IPS-11a (cell line): ENCODE measurements around the gene SCAF8.
"Not testable (repeated sequence)": the region's sequence is repeated elsewhere in the genome, so short reads cannot be mapped to it uniquely, and the experiment has no call there.

ENCODE experiments used
- H3K4me3 ChIP-seq: one replicate; pipeline ENCODE4 v1.5.1; 2013; ENCODE audit warnings: low read depth, low read length, control low read depth

The SCAF8 gene

DNA sequence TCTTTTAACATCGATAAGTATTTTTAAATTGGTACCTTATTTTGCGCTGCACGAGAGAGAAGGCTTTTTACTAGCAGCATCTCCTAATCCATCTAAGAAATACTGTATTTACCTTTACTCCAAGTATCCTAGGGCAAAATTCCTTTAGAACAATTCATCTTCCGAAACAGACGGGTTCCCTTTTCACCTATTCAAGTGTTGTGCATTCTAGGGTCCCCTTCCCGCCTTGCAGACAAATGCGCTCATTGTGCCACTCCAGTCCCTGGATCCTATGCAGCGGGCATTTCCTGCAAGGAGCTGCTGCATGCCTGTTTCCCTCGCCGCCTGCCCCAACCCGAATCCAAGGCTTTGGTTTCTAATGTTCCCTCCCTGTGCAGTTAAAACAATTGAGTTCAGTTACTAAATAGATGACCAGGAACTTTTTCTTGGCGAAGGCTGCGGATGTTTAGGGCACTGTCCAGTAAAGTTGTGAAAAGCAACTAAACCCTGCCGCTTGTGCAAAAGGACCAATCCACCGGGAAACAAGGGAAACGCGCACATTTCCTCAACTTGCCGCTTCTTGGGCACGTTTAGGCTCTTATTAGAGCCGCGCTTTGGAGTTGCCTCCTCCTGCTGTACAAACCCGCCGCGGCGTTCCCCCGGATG is 556 bp upstream of the SCAF8 start:
- peak overlapping the region; percentile 84 for H3K4me3 ChIP-seq

DNA sequence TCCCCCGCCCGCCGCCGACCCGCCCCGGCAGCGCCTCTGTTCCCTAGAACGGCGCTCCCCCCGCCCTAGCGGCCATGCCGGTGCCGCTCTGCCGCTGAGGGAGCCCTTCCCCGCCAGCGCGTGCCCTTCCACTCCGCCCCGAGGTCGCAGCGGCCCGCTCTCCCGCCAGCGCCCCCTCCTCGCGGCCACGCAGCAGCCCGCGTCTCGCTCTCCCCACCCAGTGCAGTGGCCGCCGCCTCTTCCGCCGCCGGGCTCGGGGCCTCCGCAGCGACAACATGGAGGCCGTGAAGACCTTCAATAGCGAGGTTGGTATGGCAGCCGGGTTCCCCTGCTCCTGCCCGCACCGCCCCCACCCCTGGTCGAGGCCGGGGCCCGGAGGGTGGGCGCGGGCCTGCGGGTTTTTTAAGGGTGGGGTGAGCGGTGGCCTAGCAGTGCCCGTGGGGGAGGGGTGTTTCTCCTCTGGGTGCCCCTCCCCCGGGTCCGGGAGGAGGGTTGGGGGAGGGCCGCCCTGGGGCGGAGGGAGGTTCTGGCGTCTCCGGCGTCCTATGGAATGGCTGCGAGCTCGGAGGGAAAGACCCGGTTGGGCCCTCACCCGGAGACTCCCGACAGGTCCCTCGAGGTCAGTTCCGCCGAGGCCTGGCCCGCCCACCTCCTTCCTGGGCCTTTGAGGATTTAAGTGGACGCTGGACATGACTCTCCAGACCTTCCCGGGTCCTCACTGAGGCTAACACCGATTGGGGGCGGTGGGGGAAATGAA is 588 bp downstream of the SCAF8 start:
- H3K4me3 ChIP-seq, result peak overlapping the region; percentile 84

DNA sequence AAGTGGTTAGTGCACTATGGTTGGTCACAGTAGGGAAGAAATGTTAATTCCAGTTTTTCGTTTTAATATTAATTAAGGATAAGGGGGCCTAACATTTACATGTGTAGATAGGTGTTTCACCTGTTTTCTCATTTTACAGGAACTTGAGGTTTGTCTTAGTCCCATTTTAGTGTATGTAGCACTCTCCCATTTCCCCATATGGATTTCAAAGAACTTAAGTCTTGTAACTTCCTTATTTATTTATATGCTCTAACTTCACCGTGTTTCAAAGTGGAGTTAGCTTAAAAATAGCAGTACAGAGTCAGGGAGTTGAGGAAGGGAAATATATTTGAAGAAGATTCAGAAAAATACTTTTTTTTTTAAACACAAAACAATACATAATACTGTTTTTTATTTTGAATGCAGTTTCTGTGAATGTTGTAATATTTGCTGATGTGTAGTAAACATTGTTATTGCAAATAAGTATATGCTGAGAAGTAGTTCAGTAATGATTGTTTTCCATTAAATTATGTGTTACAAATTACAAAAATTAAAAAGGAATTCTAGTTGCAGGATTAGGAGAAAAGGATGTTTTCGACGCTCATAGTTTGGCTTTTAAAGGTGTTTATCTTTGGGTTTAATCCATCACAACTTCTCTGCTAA is 3.5 kb downstream of the SCAF8 start:
- no peak overlapping the region for H3K4me3 ChIP-seq

DNA sequence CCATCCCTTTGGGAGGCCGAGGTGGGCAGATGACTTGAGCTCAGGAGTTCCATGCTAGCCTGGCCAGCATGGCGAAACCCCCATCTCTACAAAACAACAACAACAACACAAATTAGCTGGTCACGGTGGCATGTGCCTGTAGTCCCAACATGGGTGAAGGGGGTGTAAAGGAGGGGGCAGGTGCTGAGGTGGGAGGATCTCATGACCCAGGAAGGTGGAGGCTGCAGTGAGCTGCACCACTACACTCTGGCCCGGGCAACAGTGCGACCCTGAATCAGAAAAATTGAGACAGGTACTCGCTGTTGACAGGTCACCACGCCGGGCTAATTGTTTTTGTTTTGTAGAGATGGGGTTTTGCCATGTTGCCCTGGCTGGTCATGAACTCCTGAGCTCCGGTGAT is 4.2 kb downstream of the SCAF8 start:
- no peak overlapping the region for H3K4me3 ChIP-seq

DNA sequence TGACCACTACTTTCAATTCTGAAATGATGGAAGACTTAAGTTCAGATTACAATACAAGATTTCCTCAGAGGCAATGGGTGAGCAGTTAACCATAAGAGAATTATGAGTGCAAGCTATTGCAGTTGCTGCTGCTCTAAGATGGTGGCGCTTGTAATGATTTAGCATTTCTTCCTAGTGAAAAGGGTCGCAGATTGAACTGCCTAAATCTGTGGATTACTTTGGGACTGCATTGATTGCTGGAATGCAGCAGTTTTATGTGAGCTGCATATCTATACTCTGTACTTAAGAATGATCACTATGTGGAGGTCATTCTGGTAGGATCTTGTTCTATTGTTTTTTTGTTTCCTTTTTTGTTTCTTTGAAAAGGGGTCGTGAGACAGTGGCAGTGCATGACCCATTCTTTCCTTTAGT is 5.3 kb downstream of the SCAF8 start:
- H3K4me3 ChIP-seq, result no peak overlapping the region

DNA sequence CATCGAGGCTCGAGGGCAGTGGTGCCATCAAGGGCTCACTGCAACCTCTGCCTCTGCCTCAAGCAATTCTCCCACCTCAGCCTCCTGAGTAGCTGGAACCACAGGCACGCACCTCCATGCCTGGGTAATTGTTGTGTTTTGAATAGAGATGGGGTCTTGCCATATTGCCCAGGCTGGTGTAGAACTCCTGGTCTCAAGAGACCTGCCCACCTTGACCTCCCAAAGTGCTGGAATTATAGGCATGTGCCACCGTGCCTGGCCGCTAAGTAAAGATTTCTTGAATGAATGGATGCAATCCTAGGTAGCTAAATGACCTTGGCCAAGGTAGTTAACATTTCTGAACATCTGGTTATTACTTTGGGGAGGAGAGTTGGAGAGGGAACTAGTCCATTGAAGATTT is 7.4 kb downstream of the SCAF8 start:
- H3K4me3 ChIP-seq, result no peak overlapping the region

DNA sequence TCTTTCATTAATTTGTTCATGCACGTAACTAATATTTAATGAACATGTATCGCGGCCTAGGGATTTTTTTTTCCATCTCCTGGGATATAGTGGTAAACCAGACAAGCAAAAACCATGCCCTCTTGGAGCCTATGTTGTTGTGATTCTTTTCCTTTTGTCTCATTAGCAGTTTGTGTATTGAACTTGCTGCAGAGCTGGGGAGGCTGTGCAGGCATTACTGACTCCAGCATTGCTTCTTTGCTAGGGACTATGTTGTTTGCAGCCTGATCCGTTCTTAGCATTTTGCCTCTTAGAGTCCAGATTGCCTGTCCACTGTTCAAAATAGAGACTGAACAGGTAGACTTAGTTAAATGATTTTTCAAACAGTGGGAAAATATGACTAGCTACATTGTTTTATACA is 9.7 kb downstream of the SCAF8 start:
- no peak overlapping the region for H3K4me3 ChIP-seq

DNA sequence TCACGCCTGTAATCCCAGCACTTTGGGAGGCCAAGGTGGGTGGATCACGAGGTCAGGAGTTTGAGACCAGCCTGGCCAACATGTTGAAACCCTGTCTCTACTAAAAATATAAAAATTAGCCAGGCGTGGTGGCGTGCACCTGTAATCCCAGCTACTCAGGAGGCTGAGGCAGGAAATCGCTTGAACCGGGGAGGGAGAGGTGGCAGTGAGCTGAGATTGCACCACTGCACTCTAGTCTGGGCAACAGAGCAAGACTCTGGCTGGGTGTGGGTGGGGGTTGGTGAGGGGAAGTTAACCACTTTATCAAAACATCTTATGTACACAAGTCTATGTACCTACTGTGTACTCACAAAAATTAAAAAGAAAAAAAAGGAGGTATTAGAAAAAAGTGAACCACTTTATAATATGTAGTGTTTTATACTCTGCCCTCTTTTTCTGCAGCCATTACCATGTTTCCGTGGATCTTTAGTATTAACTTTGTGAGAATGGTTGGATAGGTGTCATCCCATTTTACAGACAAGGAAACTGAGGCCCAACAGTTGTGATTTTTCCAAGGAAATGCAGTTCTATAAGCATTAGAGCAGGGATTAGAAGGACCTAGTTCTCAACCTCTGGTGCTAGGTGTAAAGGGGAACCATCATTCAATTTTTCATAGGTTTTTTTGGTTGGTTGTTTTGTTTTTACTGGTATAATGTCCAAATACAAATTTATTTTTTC is 11.0 kb downstream of the SCAF8 start:
- H3K4me3 ChIP-seq, result not testable (repeated sequence)

DNA sequence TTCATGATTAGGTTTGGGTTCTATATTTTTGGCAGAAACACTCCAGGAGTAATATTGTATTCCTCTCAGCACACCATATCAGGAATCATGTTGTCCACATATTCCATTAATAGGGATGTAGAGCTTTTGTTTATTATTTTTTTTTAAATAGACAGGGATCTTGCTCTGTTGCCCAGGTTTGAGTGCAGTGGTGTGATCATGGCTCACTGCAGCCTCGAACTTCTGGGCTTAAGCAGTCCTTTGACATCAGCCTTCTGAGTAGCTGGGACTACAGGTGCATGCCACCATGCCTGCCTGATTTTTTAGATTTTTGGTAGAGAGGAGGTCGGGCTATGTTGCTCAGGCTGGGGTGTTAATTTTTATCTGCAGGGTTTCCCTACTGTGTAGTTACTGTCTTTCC is 12.0 kb downstream of the SCAF8 start:
- no peak overlapping the region for H3K4me3 ChIP-seq

DNA sequence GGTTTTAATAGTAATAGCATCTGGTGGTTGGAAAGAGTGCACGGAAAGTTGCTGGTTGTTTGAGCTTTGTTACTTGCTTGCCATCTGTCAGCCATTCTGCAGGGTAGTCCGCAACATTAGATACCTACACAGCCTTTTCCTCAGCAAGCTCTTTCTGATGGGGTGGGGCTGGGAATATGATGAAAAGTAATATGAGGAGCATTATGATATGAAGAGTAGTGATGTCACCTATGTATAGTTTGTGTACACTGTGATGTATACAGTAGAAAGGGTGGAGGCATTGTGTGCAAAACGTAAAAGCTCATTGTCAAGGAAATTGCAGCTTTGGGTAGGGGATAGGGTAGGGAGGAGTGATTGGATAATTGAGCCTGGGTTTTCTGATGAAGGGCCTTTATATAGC is 16.1 kb downstream of the SCAF8 start:
- no peak overlapping the region for H3K4me3 ChIP-seq

DNA sequence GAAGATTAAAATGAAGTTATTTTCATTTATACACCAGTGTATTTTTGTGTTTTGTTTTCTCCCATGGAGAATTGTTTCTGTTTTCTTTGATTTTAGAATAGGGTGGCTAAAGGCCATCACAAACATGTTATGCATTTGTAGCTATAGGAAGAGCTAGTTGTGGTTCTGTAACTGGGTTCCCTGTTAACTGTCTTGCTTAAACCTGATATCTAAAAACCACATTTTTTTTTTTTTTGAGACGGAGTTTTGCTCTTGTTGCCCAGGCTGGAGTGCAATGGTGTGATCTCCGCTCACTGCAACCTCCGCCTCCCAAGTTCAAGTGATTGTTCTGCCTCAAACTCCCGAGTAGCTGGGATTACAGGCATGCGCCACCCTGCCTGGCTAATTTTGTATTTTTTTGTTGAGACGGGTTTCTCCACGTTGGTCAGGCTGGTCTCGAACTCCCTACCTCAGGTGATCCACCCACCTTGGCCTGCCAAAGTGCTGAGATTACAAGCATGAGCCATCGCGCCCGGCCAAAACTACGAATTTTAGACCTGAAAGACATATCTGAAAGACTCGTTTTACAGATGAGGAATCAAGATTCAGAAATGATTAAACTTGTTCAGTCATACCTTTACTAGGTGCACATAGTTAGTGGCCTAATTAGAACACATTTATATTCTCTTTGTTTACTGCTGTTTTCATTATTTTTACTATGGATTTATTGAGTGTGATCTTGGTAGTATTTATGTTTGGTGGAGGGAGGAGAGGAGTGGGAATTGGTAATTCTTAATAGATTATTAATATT is 18.0 kb downstream of the SCAF8 start:
- H3K4me3 ChIP-seq, result no peak overlapping the region

DNA sequence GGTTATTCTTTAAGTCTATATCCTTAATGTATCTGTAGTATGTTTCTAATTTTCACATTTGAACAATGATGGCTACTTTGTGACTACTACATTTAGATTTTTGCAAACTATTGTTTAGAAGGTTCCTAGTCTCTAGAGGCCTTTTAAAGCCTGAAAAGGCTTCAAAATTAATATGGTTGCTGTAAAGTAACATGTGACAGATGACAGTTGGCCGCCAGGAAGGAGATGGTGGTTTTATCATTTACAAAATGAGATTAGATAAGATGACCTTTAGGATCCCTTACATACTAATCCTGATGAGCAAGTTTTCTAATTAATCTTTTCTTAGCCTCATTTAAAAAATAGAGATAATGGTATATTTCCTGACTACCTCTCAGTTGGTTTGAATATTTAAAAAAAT is 18.8 kb downstream of the SCAF8 start:
- H3K4me3 ChIP-seq, result no peak overlapping the region

DNA sequence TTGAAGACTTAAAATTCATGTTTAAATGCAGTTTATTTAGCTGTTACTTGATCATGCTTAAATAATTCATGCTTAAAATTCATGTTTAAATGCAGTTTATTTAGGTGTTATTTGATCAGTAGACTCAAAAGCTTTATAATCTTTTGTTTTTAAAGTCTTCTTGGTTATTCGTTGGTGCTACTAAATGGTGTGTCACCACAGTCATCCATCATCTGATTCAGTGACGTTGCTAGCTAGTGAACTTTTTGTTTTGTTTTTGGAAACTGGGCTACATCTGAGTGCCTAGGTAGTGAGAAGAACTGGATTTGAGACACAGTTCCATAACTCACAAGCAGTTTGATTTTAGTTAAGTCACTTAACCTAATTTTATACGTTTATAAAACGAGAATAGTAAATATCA is 20.9 kb downstream of the SCAF8 start:
- H3K4me3 ChIP-seq, result no peak overlapping the region

DNA sequence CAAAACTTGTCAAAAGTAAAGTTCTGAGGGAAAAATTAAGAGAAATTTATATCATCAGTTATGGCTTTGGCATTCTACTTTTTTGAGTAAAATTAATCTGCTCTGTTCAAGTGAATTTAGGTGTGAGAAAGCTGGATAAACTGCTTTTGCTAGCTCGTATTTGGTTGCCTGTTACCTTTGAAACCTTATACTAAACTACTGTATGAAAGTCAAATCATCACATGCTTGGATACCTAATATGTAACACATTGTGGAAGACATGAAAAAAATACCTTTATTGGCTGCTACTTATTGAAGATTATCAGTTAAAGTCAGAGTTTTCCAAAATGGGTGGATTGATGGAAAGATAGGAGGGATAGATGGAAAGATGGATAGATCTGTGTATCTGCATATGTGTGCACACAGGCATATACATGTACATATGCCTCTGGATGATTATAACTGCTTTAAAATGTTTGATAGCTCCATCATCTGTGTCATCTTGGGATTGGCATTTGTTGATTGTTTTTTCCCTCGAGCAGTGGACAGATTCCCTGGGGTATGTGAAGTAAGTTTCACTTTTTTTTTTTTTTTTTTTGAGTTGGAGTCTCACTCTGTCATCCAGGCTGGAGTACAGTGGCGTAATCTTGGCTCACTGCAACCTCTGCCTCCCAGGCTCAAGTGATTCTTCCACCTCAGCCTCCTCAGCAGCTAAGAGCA is 24.3 kb downstream of the SCAF8 start:
- no peak overlapping the region for H3K4me3 ChIP-seq

DNA sequence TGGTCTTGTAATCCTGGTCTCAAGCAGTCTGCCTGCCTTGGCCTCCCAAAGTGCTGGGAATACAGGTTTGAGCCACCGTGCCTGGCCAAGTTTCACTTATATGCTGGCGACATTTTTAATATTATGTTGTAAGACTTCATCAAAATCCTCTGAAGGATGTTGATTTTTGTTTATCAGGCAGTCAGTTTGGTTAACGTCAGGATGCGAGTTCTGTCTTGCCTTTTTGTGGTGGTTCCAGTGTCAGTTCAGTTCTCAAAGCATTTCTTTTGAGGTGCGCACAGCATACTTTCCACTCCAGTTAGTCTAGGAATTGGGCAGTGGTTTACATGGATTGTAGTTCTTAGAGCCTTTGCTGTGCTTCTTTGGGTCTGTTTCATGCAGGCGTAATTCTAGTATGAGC is 24.9 kb downstream of the SCAF8 start:
- H3K4me3 ChIP-seq, result no peak overlapping the region

DNA sequence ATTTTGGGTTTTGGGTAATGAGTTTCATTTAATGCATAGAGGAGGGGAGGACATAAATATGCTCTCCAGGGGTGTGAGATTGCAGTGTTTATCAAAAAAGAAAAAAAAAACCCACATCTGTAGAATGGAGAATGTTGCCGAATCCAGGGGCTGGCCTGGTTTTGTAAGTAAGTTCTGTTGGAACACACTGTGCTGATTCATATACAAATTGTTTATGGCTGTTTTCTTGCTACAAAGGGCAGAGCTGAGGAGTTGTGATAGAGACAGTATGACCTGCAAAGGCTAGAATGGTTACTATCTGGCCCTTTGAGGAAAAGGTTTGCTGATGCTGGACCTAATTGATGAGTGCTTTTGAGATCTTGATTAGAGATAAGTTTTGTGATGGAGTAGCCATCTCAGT is 30.4 kb downstream of the SCAF8 start:
- H3K4me3 ChIP-seq, result no peak overlapping the region

DNA sequence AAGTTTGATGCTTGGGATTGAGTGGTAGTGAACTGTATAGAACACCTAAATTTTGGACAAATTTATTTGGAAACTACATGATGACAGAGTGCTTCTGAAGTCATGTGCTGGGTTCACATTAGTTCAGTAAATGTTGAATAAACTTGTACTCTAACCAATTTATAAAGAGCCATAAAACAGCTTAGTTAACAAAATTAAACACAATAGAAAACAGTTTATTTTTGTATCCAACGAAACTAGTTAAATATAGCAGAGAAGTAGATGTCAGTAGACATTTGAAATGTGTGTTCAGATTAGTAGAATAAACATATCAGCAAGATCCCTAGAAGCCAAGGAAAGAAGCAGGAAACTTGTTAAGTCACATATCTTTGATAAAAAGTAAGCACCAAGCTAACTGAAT is 32.1 kb downstream of the SCAF8 start:
- H3K4me3 ChIP-seq, result no peak overlapping the region

DNA sequence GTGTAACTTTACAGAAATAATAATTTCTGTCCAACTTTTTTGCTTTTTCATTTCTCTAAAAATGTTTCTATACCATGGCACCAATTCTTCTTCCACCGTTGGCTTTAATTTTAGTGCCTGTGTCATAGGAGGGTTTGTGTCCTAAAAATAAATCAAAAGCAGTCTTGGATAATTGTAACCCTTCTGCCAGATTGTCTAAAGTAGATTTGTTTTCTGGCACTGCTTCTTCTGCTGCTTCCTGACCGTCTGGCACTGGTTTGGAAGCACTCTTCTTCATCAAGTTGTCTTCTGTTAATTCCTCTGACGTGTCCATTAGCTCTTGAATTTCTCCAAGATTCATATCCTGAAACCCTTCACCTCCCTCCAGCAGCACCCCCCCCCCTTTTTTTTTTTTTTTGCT is 33.1 kb downstream of the SCAF8 start:
- no peak overlapping the region for H3K4me3 ChIP-seq

DNA sequence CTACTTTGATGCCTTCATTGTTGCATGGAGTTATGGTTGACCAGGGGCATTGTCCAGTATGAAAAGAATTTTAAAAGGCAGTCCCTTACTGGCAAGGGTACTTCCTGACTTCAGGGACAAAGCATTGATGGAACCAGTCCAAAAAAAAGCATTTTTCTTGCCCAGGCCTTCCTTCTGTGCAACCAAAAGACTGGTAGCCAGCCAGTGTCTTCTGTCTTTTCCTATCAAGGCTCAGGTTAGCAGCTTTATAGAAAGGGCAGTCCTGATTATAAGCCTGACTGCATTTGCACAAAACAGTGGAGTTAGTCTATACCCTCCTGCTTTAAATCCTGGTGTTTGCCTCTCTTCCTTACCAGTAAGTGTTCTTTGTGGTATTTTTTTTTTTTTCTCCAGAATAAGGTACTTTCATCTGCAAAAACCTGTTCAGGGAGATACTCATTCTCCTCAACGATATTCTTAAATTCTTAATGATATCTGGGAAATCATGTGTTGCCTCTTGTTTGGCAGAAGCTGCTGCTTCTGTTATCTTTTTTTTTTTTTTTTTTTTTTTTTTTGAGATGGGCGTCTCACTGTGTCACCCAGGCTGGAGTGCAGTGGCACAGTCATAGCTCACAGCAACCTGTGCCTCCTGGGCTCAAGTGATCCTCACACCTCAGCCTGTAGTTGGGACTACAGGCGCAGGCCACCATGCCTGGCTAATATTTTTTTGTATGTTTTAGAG is 33.9 kb downstream of the SCAF8 start:
- no peak overlapping the region for H3K4me3 ChIP-seq

DNA sequence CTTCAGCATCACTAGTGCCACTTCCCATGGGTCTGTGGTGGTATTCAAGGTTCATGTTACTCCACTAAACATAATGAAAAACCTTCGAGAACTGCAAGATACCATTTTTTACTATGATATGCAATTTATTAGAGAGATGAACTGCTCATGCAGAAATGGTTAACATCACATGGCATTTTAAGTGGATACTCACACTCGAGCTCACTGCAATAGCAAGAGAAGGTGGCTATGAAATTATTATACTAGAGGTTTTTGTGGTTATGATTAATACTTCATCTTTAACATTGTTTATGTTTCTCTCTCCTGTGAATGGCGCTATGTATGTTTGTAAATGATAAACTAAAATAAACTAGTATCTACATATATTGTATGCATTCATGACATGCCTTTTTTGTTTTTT is 35.1 kb downstream of the SCAF8 start:
- H3K4me3 ChIP-seq, result no peak overlapping the region
